ENCODE results near the gene PRUNE2. TPM values are rescaled to one million over a fixed set of nuclear protein-coding genes. Genes with fewer than 3 reads are reported as not detected.

PRUNE2 gene
- total RNA-seq, 1 experiment from 2014 or later: 0.59 TPM

- no peaks in the 10 kb centered on the region for H3K36me3 ChIP-seq (ENCODE audit: control insufficient read depth in 1 of 2, insufficient read depth in 2 of 2, low read length in 2 of 2)
- no TSS peak for BruUV-seq (replicated peaks)
- H3K79me2 ChIP-seq (ENCODE audit: insufficient read depth, low read length): no peaks in the 10 kb centered on the region
- DNase-seq (ENCODE audit: low read depth, low spot score) (no peak), ATAC-seq (no peak)
- no peaks in the 10 kb centered on the region for H3K27me3 ChIP-seq (ENCODE audit: insufficient read depth, low read length)
- intact Hi-C loops (cut with micrococcal nuclease): no loop called here
- H2AFZ ChIP-seq (ENCODE audit: low read depth, low read length, poor library complexity, severe bottlenecking): no peak overlapping the region
- TF ChIP-seq FOSL1 (IDR thresholded peaks at IDR 0.05; ENCODE audit: low read depth) (no peak), RAD21 (IDR thresholded peaks at IDR 0.05; ENCODE audit: low read depth) (no peak), JUND (IDR thresholded peaks at IDR 0.05) (no peak), POLR2AphosphoS5 (IDR thresholded peaks at IDR 0.05; ENCODE audit: low read depth, low read length) (no peak), CTCF (IDR thresholded peaks at IDR 0.05 in 2 of 3, conservative IDR thresholded peaks at IDR 0.05 in 1 of 3; ENCODE audit: borderline replicate concordance in 1 of 3, insufficient read depth in 1 of 3, low read depth in 2 of 3, low read length in 2 of 3) (no peak), CEBPB (IDR thresholded peaks at IDR 0.05; ENCODE audit: low read depth) (no peak), EGR1 (IDR thresholded peaks at IDR 0.05; ENCODE audit: low read depth) (no peak), YY1 (IDR thresholded peaks at IDR 0.05; ENCODE audit: extremely low read depth, insufficient replicate concordance, low read depth, low read length) (no peak), ZNF274 (IDR thresholded peaks at IDR 0.05; ENCODE audit: low read depth, low read length) (no peak), SIN3A (IDR thresholded peaks at IDR 0.05; ENCODE audit: low read depth) (no peak), ZFX (IDR thresholded peaks at IDR 0.05) (no peak), POLR2A (IDR thresholded peaks at IDR 0.05; ENCODE audit: borderline replicate concordance, extremely low read depth, insufficient read depth, insufficient read length) (no peak)
- TF ChIP-seq, protein P1, sequence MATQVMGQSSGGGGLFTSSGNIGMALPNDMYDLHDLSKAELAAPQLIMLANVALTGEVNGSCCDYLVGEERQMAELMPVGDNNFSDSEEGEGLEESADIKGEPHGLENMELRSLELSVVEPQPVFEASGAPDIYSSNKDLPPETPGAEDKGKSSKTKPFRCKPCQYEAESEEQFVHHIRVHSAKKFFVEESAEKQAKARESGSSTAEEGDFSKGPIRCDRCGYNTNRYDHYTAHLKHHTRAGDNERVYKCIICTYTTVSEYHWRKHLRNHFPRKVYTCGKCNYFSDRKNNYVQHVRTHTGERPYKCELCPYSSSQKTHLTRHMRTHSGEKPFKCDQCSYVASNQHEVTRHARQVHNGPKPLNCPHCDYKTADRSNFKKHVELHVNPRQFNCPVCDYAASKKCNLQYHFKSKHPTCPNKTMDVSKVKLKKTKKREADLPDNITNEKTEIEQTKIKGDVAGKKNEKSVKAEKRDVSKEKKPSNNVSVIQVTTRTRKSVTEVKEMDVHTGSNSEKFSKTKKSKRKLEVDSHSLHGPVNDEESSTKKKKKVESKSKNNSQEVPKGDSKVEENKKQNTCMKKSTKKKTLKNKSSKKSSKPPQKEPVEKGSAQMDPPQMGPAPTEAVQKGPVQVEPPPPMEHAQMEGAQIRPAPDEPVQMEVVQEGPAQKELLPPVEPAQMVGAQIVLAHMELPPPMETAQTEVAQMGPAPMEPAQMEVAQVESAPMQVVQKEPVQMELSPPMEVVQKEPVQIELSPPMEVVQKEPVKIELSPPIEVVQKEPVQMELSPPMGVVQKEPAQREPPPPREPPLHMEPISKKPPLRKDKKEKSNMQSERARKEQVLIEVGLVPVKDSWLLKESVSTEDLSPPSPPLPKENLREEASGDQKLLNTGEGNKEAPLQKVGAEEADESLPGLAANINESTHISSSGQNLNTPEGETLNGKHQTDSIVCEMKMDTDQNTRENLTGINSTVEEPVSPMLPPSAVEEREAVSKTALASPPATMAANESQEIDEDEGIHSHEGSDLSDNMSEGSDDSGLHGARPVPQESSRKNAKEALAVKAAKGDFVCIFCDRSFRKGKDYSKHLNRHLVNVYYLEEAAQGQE (IDR thresholded peaks at IDR 0.05; ENCODE audit: low read depth): no peak
- TF ChIP-seq, protein P2, sequence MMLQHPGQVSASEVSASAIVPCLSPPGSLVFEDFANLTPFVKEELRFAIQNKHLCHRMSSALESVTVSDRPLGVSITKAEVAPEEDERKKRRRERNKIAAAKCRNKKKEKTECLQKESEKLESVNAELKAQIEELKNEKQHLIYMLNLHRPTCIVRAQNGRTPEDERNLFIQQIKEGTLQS (IDR thresholded peaks at IDR 0.05): no peak
- TF ChIP-seq, protein P3, sequence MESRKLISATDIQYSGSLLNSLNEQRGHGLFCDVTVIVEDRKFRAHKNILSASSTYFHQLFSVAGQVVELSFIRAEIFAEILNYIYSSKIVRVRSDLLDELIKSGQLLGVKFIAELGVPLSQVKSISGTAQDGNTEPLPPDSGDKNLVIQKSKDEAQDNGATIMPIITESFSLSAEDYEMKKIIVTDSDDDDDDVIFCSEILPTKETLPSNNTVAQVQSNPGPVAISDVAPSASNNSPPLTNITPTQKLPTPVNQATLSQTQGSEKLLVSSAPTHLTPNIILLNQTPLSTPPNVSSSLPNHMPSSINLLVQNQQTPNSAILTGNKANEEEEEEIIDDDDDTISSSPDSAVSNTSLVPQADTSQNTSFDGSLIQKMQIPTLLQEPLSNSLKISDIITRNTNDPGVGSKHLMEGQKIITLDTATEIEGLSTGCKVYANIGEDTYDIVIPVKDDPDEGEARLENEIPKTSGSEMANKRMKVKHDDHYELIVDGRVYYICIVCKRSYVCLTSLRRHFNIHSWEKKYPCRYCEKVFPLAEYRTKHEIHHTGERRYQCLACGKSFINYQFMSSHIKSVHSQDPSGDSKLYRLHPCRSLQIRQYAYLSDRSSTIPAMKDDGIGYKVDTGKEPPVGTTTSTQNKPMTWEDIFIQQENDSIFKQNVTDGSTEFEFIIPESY (IDR thresholded peaks at IDR 0.05; ENCODE audit: extremely low read depth, insufficient replicate concordance, low read length): no peak
- no peak overlapping the region for H3K27ac ChIP-seq (ENCODE audit: low read depth, low read length)
- no peaks in the 10 kb centered on the region for H4K20me1 ChIP-seq (ENCODE audit: insufficient read depth)
- RAD21 ChIA-PET (ENCODE audit: low non-redundant PET in 1 of 2, low total read pairs in 2 of 2, uncharacterized antibody in 2 of 2, unreplicated experiment in 2 of 2): no interaction called here
- H3K4me3 ChIP-seq (replicated peaks in 1 of 2; ENCODE audit: low read depth in 1 of 2, low read length in 2 of 2): no peak overlapping the region
- no peak overlapping the region for H3K9ac ChIP-seq (ENCODE audit: low read length)
- POLR2A ChIA-PET: no interaction called here
- no peak overlapping the region for H3K4me2 ChIP-seq (ENCODE audit: low read length)
- no peaks in the 10 kb centered on the region for H3K9me3 ChIP-seq (ENCODE audit: control insufficient read depth in 1 of 2, insufficient read depth in 1 of 2, low read depth in 1 of 2, low read length in 2 of 2)
- CTCF ChIA-PET: no interaction called here
- H3K9me2 ChIP-seq (ENCODE audit: insufficient read depth): no peaks in the 10 kb centered on the region
- no peaks in the 10 kb centered on the region for H3K4me1 ChIP-seq (ENCODE audit: control insufficient read depth in 1 of 2, insufficient read depth in 2 of 2, low read length in 2 of 2)
These were observed 109.6 kb downstream of the PRUNE2 start for GRCh38 chr9:76796296-76796695.

Data from HCT116 (cell line).